CD14-positive monocyte (primary cell): ENCODE data around the gene MGAT5. TPM values are rescaled to one million over a fixed set of nuclear protein-coding genes. Genes with fewer than 3 reads are reported as not detected.
A peak's percentile ranks its signal among the peaks of the same experiment; 100 is the strongest.

ENCODE experiments used
- DNase-seq, 3 donors: peaks; one replicate each; pipeline ENCODE4 v3.0.0-alpha.2; 2011 to 2022
- H2AFZ ChIP-seq: 2 replicates; pipeline ENCODE4 v1.6.0; 2012; ENCODE audit warnings: mild to moderate bottlenecking, low read depth, low read length, inconsistent platforms; ENCODE audit not compliant: insufficient read depth, poor library complexity, severe bottlenecking
- H3K27ac ChIP-seq, 2 donors: 1 replicate in 1 of 2; 2 replicates in 1 of 2; pipeline ENCODE4 v1.5.1; 2012 to 2013; ENCODE audit warnings: low read length in 2 of 2, control low read depth in 1 of 2, inconsistent platforms in 1 of 2, low read depth in 1 of 2, mild to moderate bottlenecking in 1 of 2
- H3K27me3 ChIP-seq, 2 donors: one replicate each; pipeline versions ENCODE4 v1.6.0 to v1.6.1; 2011 to 2013; ENCODE audit warnings: low read length in 2 of 2; ENCODE audit not compliant: control insufficient read depth in 2 of 2, insufficient read depth in 2 of 2
- H3K36me3 ChIP-seq, 2 donors: replicated peaks in 1 of 2; 1 replicate in 1 of 2; 2 replicates in 1 of 2; pipeline versions ENCODE4 v1.5.1 to v1.6.1; 2012 to 2013; ENCODE audit warnings: low read length in 2 of 2, control low read depth in 1 of 2, inconsistent platforms in 1 of 2, mild to moderate bottlenecking in 1 of 2; ENCODE audit not compliant: insufficient read depth in 2 of 2, control insufficient read depth in 1 of 2
- H3K4me1 ChIP-seq, 2 donors: 1 replicate in 1 of 2; 2 replicates in 1 of 2; pipeline versions ENCODE4 v1.5.1 to v1.6.1; 2012 to 2013; ENCODE audit warnings: low read length in 2 of 2, control low read depth in 1 of 2, inconsistent platforms in 1 of 2, mild to moderate bottlenecking in 1 of 2, moderate library complexity in 1 of 2; ENCODE audit not compliant: insufficient read depth in 2 of 2, control insufficient read depth in 1 of 2
- H3K4me2 ChIP-seq: replicated peaks from 2 replicates; pipeline ENCODE3; 2012; ENCODE audit warnings: low read length, moderate library complexity, mild to moderate bottlenecking; ENCODE audit not compliant: poor library complexity, severe bottlenecking; ENCODE audit errors: extremely low read depth
- H3K4me3 ChIP-seq, 3 experiments: fragments of 200-600 bp in 1 of 3; sonication (generic) in 1 of 3; replicated peaks in 1 of 3; 1 replicate in 2 of 3; 2 replicates in 1 of 3; pipeline ENCODE4 v1.5.1; 2011 to 2013; ENCODE audit warnings: low read length in 3 of 3, mild to moderate bottlenecking in 3 of 3, control low read depth in 2 of 3, low read depth in 2 of 3, inconsistent platforms in 1 of 3, moderate library complexity in 1 of 3
- H3K79me2 ChIP-seq: 2 replicates; pipeline ENCODE4 v1.6.0; 2012; ENCODE audit warnings: mild to moderate bottlenecking, control low read depth, inconsistent platforms, low read length, moderate library complexity; ENCODE audit not compliant: insufficient read depth
- H3K9ac ChIP-seq: 2 replicates; pipeline ENCODE4 v1.6.0; 2017; ENCODE audit warnings: low read length, mild to moderate bottlenecking; ENCODE audit not compliant: insufficient read depth, poor library complexity, severe bottlenecking
- H3K9me3 ChIP-seq, 2 donors: replicated peaks in 1 of 2; 1 replicate in 1 of 2; 2 replicates in 1 of 2; pipeline versions ENCODE4 v1.5.1 to v1.6.1; 2012 to 2013; ENCODE audit warnings: low read length in 2 of 2, control low read depth in 1 of 2; ENCODE audit not compliant: control insufficient read depth in 1 of 2, insufficient read depth in 1 of 2
- H4K20me1 ChIP-seq: 2 replicates; pipeline ENCODE4 v1.6.0; 2012; ENCODE audit warnings: mild to moderate bottlenecking, low read length, control low read depth, moderate library complexity; ENCODE audit not compliant: insufficient read depth
- H3K27ac Mint-ChIP-seq, 7 donors: one replicate each; pipeline ENCODE4 v1.8.0; 2020; ENCODE audit warnings: mild to moderate bottlenecking in 7 of 7, mixed read lengths in 7 of 7, moderate library complexity in 6 of 7, inconsistent platforms in 2 of 7
- H3K27me3 Mint-ChIP-seq, 3 donors: one replicate each; pipeline ENCODE4 v1.8.0; 2021 to 2022; ENCODE audit warnings: low read depth in 3 of 3, mild to moderate bottlenecking in 3 of 3, mixed read lengths in 3 of 3, moderate library complexity in 3 of 3, inconsistent platforms in 1 of 3
- H3K36me3 Mint-ChIP-seq, 2 donors: one replicate each; pipeline ENCODE4 v1.8.0; 2020; ENCODE audit warnings: mixed read lengths in 2 of 2, inconsistent platforms in 1 of 2, mild to moderate bottlenecking in 1 of 2
- H3K4me1 Mint-ChIP-seq: one replicate; pipeline ENCODE4 v1.8.0; 2020; ENCODE audit warnings: mild to moderate bottlenecking, mixed read lengths
- H3K4me3 Mint-ChIP-seq, 2 donors: one replicate each; pipeline ENCODE4 v1.8.0; 2020; ENCODE audit warnings: mild to moderate bottlenecking in 2 of 2, mixed read lengths in 2 of 2, moderate library complexity in 1 of 2
- H3K9me3 Mint-ChIP-seq, 7 donors: one replicate each; pipeline ENCODE4 v1.8.0; 2020 to 2022; ENCODE audit warnings: mixed read lengths in 7 of 7, mild to moderate bottlenecking in 6 of 7, moderate library complexity in 6 of 7, inconsistent platforms in 2 of 7
- CTCF ChIP-seq: fragments of 200-600 bp; IDR thresholded peaks from one replicate; pipeline ENCODE4 v1.8.0; 2022; ENCODE audit warnings: antibody characterized with exemption, mild to moderate bottlenecking
- WGBS: methylation state at CpG from one replicate; pipeline ENCODE4 v1.1.5; 2013; ENCODE audit warnings: missing lambda C conversion rate; ENCODE audit not compliant: insufficient coverage; 5-methylcytosine and 5-hydroxymethylcytosine counted together
- intact Hi-C, 2 donors: fragments of 100-400 bp; cut with micrococcal nuclease; formaldehyde crosslinking; loops; one replicate each; pipeline versions ENCODE4 v1.15.0 to v1.15.1; 2023
- polyA plus RNA-seq, 3 donors: library from polyadenylated mRNA; depleted of rRNA in 1 of 3; unstranded in 2 of 3; stranded (reverse) in 1 of 3; fragments of 300-500 nt in 2 of 3; fragments of >200 nt in 1 of 3; fragmentation: Illumina TruSeq in 2 of 3; gene quantifications; 1 replicate in 2 of 3; 2 replicates in 1 of 3; pipeline ENCODE4 v1.2.3, GENCODE V29; 2012 to 2021

Gene MGAT5
- polyA plus RNA-seq, 3 donors, result 1.9 to 6.6 (median 2.4) TPM

- no peak for DNase-seq
- Histone ChIP-seq H2AFZ (no peak overlapping the region), H3K4me3 (no peak overlapping the region), H3K27ac (no peak overlapping the region), H4K20me1 (no peaks in the 10 kb centered on the region), H3K36me3 (peaks cover 0 to 28% of the 10 kb centered on the region in 2 donors), H3K79me2 (no peaks in the 10 kb centered on the region), H3K9ac (no peak overlapping the region), H3K9me3 (peaks cover 0 to 4% of the 10 kb centered on the region in 2 donors), H3K4me1 (no peaks in the 10 kb centered on the region), H3K4me2 (no peak overlapping the region), H3K27me3 (no peaks in the 10 kb centered on the region)
- peaks cover 18 to 26% of the 10 kb centered on the region in 2 donors for H3K36me3 Mint-ChIP-seq
- no peaks in the 10 kb centered on the region for H3K27me3 Mint-ChIP-seq
- peaks cover 2 to 6% (median 4%) of the 10 kb centered on the region in 7 donors for H3K9me3 Mint-ChIP-seq
- WGBS, result 80% methylated on average over 1 of the region's 5 CpGs
- no peak overlapping the region for H3K27ac Mint-ChIP-seq
- intact Hi-C loops, result no loop called here
- peaks cover 14% of the 10 kb centered on the region for H3K4me1 Mint-ChIP-seq
- TF ChIP-seq CTCF, result no peak
- H3K4me3 Mint-ChIP-seq, result no peak overlapping the region
These were observed 28.0 kb downstream of the MGAT5 start for GRCh38 chr2:134281815-134282419.

- Histone ChIP-seq H3K4me1 (no peaks in the 10 kb centered on the region), H3K79me2 (no peaks in the 10 kb centered on the region), H3K27me3 (no peaks in the 10 kb centered on the region), H3K9ac (no peak overlapping the region), H3K4me2 (no peak overlapping the region), H3K4me3 (no peak overlapping the region), H3K27ac (no peak overlapping the region), H4K20me1 (no peaks in the 10 kb centered on the region), H3K9me3 (no peaks in the 10 kb centered on the region), H3K36me3 (peaks cover 0 to 23% of the 10 kb centered on the region in 2 donors), H2AFZ (no peak overlapping the region)
- TF ChIP-seq CTCF, result no peak
- Mint-ChIP-seq H3K9me3 (no peaks in the 10 kb centered on the region), H3K27ac (peak overlapping the region in 1 of 7 donors; percentile 2), H3K27me3 (no peaks in the 10 kb centered on the region), H3K36me3 (peaks cover 14 to 22% of the 10 kb centered on the region in 2 donors), H3K4me3 (no peak overlapping the region), H3K4me1 (peaks cover 10% of the 10 kb centered on the region)
- DNase-seq, result no peak
- intact Hi-C loops, result no loop called here
- 84% methylated on average over 3 of the region's 4 CpGs for WGBS
These were observed 28.9 kb downstream of the MGAT5 start for GRCh38 chr2:134282629-134283400.
